Measurements from ENCODE around the gene NXT1.

NXT1 gene

GRCh38 chr20:23332467-23332866, 18.1 kb upstream of the NXT1 start:
- Histone ChIP-seq H3K4me2 (ENCODE audit: insufficient read depth, low read length) (no peak overlapping the region), H4K20me1 (ENCODE audit: insufficient read depth, low read length) (no peaks in the 10 kb centered on the region)

GRCh38 chr20:23334111-23334510, 16.5 kb upstream of the NXT1 start:
- Histone ChIP-seq H3K4me2 (ENCODE audit: insufficient read depth, low read length) (no peak overlapping the region), H3K27me3 (ENCODE audit: insufficient read depth, low read length, poor library complexity) (no peaks in the 10 kb centered on the region), H3K4me1 (ENCODE audit: insufficient read depth, low read length) (no peaks in the 10 kb centered on the region), H3K9ac (ENCODE audit: low read depth, low read length) (no peak overlapping the region), H3K27ac (ENCODE audit: low read length) (no peak overlapping the region), H3K36me3 (ENCODE audit: insufficient read depth, low read length) (no peaks in the 10 kb centered on the region), H4K20me1 (ENCODE audit: insufficient read depth, low read length) (no peaks in the 10 kb centered on the region), H3K79me2 (ENCODE audit: insufficient read depth, low read length) (no peaks in the 10 kb centered on the region), H3K9me3 (ENCODE audit: insufficient read depth, low read length, severe bottlenecking) (peaks cover 3% of the 10 kb centered on the region), H3K4me3 (ENCODE audit: low read depth in 1 of 2, low read length in 2 of 2) (no peak overlapping the region), H2AFZ (ENCODE audit: low read depth, low read length) (no peak overlapping the region)
- DNase-seq (no peak), ATAC-seq (ENCODE audit: insufficient read depth, low read depth) (no peak)
- TF ChIP-seq EZH2 (IDR thresholded peaks at IDR 0.05; ENCODE audit: borderline replicate concordance, low read depth, low read length, severe bottlenecking) (no peak), CTCF (IDR thresholded peaks at IDR 0.05; ENCODE audit: borderline replicate concordance, extremely low read depth, low read length, poor library complexity, severe bottlenecking) (no peak)

More at GRCh38 chr20:23332467-23332866, 18.1 kb upstream of the NXT1 start:
- DNase-seq (no peak), ATAC-seq (ENCODE audit: insufficient read depth, low read depth) (no peak)
- Histone ChIP-seq H3K4me1 (ENCODE audit: insufficient read depth, low read length) (no peaks in the 10 kb centered on the region), H3K9ac (ENCODE audit: low read depth, low read length) (no peak overlapping the region), H3K27ac (ENCODE audit: low read length) (no peak overlapping the region), H3K79me2 (ENCODE audit: insufficient read depth, low read length) (no peaks in the 10 kb centered on the region), H3K36me3 (ENCODE audit: insufficient read depth, low read length) (no peaks in the 10 kb centered on the region), H2AFZ (ENCODE audit: low read depth, low read length) (no peak overlapping the region), H3K9me3 (ENCODE audit: insufficient read depth, low read length, severe bottlenecking) (peaks cover 3% of the 10 kb centered on the region), H3K27me3 (ENCODE audit: insufficient read depth, low read length, poor library complexity) (no peaks in the 10 kb centered on the region), H3K4me3 (ENCODE audit: low read depth in 1 of 2, low read length in 2 of 2) (no peak overlapping the region)
- no peak for TF ChIP-seq CTCF (IDR thresholded peaks at IDR 0.05; ENCODE audit: borderline replicate concordance, extremely low read depth, low read length, poor library complexity, severe bottlenecking)
- no peak for TF ChIP-seq EZH2 (IDR thresholded peaks at IDR 0.05; ENCODE audit: borderline replicate concordance, low read depth, low read length, severe bottlenecking)

- H3K79me2 ChIP-seq (ENCODE audit: insufficient read depth, low read length), result no peaks in the 10 kb centered on the region
- no peaks in the 10 kb centered on the region for H3K9me3 ChIP-seq (ENCODE audit: insufficient read depth, low read length, severe bottlenecking)
- no peak overlapping the region for H2AFZ ChIP-seq (ENCODE audit: low read depth, low read length)
- no peaks in the 10 kb centered on the region for H3K4me1 ChIP-seq (ENCODE audit: insufficient read depth, low read length)
- H3K27me3 ChIP-seq (ENCODE audit: insufficient read depth, low read length, poor library complexity), result no peaks in the 10 kb centered on the region
- H3K36me3 ChIP-seq (ENCODE audit: insufficient read depth, low read length), result no peaks in the 10 kb centered on the region
- H3K4me3 ChIP-seq (ENCODE audit: low read depth in 1 of 2, low read length in 2 of 2), result no peak overlapping the region
- ATAC-seq (ENCODE audit: insufficient read depth, low read depth) (no peak), DNase-seq (no peak)
- TF ChIP-seq EZH2 (IDR thresholded peaks at IDR 0.05; ENCODE audit: borderline replicate concordance, low read depth, low read length, severe bottlenecking), result no peak
- no peak for TF ChIP-seq CTCF (IDR thresholded peaks at IDR 0.05; ENCODE audit: borderline replicate concordance, extremely low read depth, low read length, poor library complexity, severe bottlenecking)
- no peak overlapping the region for H3K9ac ChIP-seq (ENCODE audit: low read depth, low read length)
- no peak overlapping the region for H3K27ac ChIP-seq (ENCODE audit: low read length)
- H3K4me2 ChIP-seq (ENCODE audit: insufficient read depth, low read length), result no peak overlapping the region
- no peaks in the 10 kb centered on the region for H4K20me1 ChIP-seq (ENCODE audit: insufficient read depth, low read length)
Observed at GRCh38 chr20:23335521-23335920, 15.1 kb upstream of the NXT1 start.

- H3K36me3 ChIP-seq (ENCODE audit: insufficient read depth, low read length), result no peaks in the 10 kb centered on the region
- no peak overlapping the region for H3K27ac ChIP-seq (ENCODE audit: low read length)
- no peak overlapping the region for H2AFZ ChIP-seq (ENCODE audit: low read depth, low read length)
- H3K79me2 ChIP-seq (ENCODE audit: insufficient read depth, low read length), result no peaks in the 10 kb centered on the region
- H3K4me1 ChIP-seq (ENCODE audit: insufficient read depth, low read length), result no peaks in the 10 kb centered on the region
- no peaks in the 10 kb centered on the region for H4K20me1 ChIP-seq (ENCODE audit: insufficient read depth, low read length)
- TF ChIP-seq EZH2 (IDR thresholded peaks at IDR 0.05; ENCODE audit: borderline replicate concordance, low read depth, low read length, severe bottlenecking) (no peak), CTCF (IDR thresholded peaks at IDR 0.05; ENCODE audit: borderline replicate concordance, extremely low read depth, low read length, poor library complexity, severe bottlenecking) (no peak)
- no peaks in the 10 kb centered on the region for H3K27me3 ChIP-seq (ENCODE audit: insufficient read depth, low read length, poor library complexity)
- H3K4me2 ChIP-seq (ENCODE audit: insufficient read depth, low read length), result no peak overlapping the region
- no peaks in the 10 kb centered on the region for H3K9me3 ChIP-seq (ENCODE audit: insufficient read depth, low read length, severe bottlenecking)
- ATAC-seq (ENCODE audit: insufficient read depth, low read depth) (no peak), DNase-seq (no peak)
- no peak overlapping the region for H3K4me3 ChIP-seq (ENCODE audit: low read depth in 1 of 2, low read length in 2 of 2)
- no peak overlapping the region for H3K9ac ChIP-seq (ENCODE audit: low read depth, low read length)
Observed at GRCh38 chr20:23336476-23336875, 14.1 kb upstream of the NXT1 start.

Data from DND-41 (cell line).